ENCODE results near the gene IL37. TPM values are rescaled to one million over a fixed set of nuclear protein-coding genes. Genes with fewer than 3 reads are reported as not detected.

IL37 gene
- not detected for total RNA-seq
- long read RNA-seq: 0 reads

GRCh38 chr2:112910865-112911264 is at the start of gene IL37:
IL37 (plus strand) TSS chr2:112911165; CDS start chr2:112913013, 1,848 bp downstream.
- DNase-seq (ENCODE audit: low spot score): no peak
- intact Hi-C loops (cut with DNase I): no loop called here

- no peak for DNase-seq (ENCODE audit: low spot score)
- intact Hi-C loops (cut with DNase I): no loop called here
Observed at GRCh38 chr2:112864072-112864471, 46.9 kb upstream of the IL37 start.

- no peak for DNase-seq (ENCODE audit: low spot score)
- intact Hi-C loops (cut with DNase I): no loop called here
Observed at GRCh38 chr2:112866128-112866835, 44.7 kb upstream of the IL37 start.

GRCh38 chr2:112867701-112868631 is 43.0 kb upstream of the IL37 start:
- intact Hi-C loops (cut with DNase I): loop anchor here (2.0 kb wide), 1 partner anchor 55 kb away; no protein-coding TSS in a partner anchor
- DNase-seq (ENCODE audit: low spot score): no peak

GRCh38 chr2:112869258-112869842 is 41.6 kb upstream of the IL37 start:
- intact Hi-C loops (cut with DNase I): loop anchor here (2.0 kb wide), 1 partner anchor 57 kb away; no protein-coding TSS in a partner anchor
- peak; percentile 87 for DNase-seq (ENCODE audit: low spot score)

GRCh38 chr2:112870841-112871835 is 39.8 kb upstream of the IL37 start:
- intact Hi-C loops (cut with DNase I): no loop called here
- no peak for DNase-seq (ENCODE audit: low spot score)

GRCh38 chr2:112876257-112876970 is 34.6 kb upstream of the IL37 start:
- DNase-seq (ENCODE audit: low spot score): no peak
- intact Hi-C loops (cut with DNase I): no loop called here

- intact Hi-C loops (cut with DNase I): no loop called here
- DNase-seq (ENCODE audit: low spot score): no peak
Observed at GRCh38 chr2:112876971-112877361, 34.0 kb upstream of the IL37 start.

GRCh38 chr2:112877423-112877822 is 33.5 kb upstream of the IL37 start:
- intact Hi-C loops (cut with DNase I): no loop called here

GRCh38 chr2:112879491-112880041 is 31.4 kb upstream of the IL37 start:
- DNase-seq (ENCODE audit: low spot score): no peak
- intact Hi-C loops (cut with DNase I): no loop called here

More at GRCh38 chr2:112877423-112877822, 33.5 kb upstream of the IL37 start:
- DNase-seq (ENCODE audit: low spot score): no peak

- intact Hi-C loops (cut with DNase I): no loop called here
- DNase-seq (ENCODE audit: low spot score): no peak
Observed at GRCh38 chr2:112880091-112880531, 30.9 kb upstream of the IL37 start.

- DNase-seq (ENCODE audit: low spot score): no peak
- intact Hi-C loops (cut with DNase I): no loop called here
Observed at GRCh38 chr2:112880696-112881095, 30.3 kb upstream of the IL37 start.

- no peak for DNase-seq (ENCODE audit: low spot score)
Observed at GRCh38 chr2:112881217-112881985, 29.6 kb upstream of the IL37 start.

GRCh38 chr2:112883669-112884068 is 27.3 kb upstream of the IL37 start:
- intact Hi-C loops (cut with DNase I): loop anchor here (2.0 kb wide), 1 partner anchor 135 kb away; no protein-coding TSS in a partner anchor
- no peak for DNase-seq (ENCODE audit: low spot score)

More at GRCh38 chr2:112881217-112881985, 29.6 kb upstream of the IL37 start:
- intact Hi-C loops (cut with DNase I): no loop called here

- peak; percentile 85 for DNase-seq (ENCODE audit: low spot score)
- intact Hi-C loops (cut with DNase I): loop anchor here (2.0 kb wide), 1 partner anchor 136 kb away; no protein-coding TSS in a partner anchor
Observed at GRCh38 chr2:112884869-112885505, 26.0 kb upstream of the IL37 start.

GRCh38 chr2:112885506-112885902 is 25.5 kb upstream of the IL37 start:
- no peak for DNase-seq (ENCODE audit: low spot score)
- intact Hi-C loops (cut with DNase I): loop anchor here (2.0 kb wide), 1 partner anchor 137 kb away; no protein-coding TSS in a partner anchor

Measured in cardiac septum (tissue), 1 donor.